Measurements from ENCODE around the gene MGMT.

DNA sequence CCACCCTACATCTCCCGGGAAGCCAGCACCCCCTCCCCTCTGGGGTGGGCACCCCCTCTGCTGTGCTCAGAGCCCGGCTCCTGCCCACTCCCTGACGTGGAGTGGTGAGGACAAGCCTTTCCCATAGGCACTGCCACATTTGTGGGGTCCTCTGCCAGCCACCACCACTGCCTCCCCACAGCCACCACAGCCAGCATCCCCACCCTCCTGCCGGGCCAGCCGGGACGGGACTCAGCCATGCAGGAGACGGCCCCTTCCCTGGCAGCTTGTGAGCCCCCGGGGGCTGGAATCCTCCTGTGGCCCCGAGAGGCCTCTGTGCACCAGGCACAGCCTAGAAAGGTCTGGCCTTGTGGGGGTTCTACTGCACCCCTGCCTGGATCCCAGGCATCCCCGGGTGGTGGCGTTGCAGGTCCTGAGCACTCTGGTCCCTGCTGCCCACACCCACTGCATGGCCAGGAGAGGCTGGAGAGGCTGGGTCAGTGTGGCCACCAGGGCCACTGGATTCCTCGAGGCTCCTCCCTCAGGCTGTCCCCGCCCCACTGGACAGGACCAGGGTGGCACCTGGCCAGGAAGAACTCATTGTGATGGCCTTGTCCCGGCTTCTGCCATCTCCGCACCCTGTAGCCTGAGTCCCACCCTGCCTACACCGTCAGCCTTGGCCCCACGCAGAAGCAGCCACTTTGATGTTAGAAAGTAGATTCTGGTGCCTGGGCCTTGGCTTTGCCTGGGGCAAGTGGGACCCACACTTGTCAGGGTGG lies 349.0 kb downstream of the MGMT start:
- TF ChIP-seq, protein P1, sequence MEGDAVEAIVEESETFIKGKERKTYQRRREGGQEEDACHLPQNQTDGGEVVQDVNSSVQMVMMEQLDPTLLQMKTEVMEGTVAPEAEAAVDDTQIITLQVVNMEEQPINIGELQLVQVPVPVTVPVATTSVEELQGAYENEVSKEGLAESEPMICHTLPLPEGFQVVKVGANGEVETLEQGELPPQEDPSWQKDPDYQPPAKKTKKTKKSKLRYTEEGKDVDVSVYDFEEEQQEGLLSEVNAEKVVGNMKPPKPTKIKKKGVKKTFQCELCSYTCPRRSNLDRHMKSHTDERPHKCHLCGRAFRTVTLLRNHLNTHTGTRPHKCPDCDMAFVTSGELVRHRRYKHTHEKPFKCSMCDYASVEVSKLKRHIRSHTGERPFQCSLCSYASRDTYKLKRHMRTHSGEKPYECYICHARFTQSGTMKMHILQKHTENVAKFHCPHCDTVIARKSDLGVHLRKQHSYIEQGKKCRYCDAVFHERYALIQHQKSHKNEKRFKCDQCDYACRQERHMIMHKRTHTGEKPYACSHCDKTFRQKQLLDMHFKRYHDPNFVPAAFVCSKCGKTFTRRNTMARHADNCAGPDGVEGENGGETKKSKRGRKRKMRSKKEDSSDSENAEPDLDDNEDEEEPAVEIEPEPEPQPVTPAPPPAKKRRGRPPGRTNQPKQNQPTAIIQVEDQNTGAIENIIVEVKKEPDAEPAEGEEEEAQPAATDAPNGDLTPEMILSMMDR (IDR thresholded peaks at IDR 0.05) = no peak
- TF ChIP-seq POLR2A (IDR thresholded peaks at IDR 0.05) = no peak
